ENCODE data around the gene NDUFB7. TPM values are rescaled to one million over a fixed set of nuclear protein-coding genes. Genes with fewer than 3 reads are reported as not detected.
"Not testable (repeated sequence)": the region's sequence is repeated elsewhere in the genome, so short reads cannot be mapped to it uniquely, and the experiment has no call there.

Gene NDUFB7
- total RNA-seq, 1 experiment from 2014 or later: 287 TPM

GRCh38 chr19:14558370-14559066 is 13.3 kb downstream of the NDUFB7 start:
- in situ Hi-C loops (cut with HindIII; ENCODE audit: low sequenced_read_pairs): no loop called here
- DNase-seq (ENCODE audit: low spot score): no peak

GRCh38 chr19:14556662-14557188 is 15.1 kb downstream of the NDUFB7 start:
- DNase-seq (ENCODE audit: low spot score): peak; percentile 87
- in situ Hi-C loops (cut with HindIII; ENCODE audit: low sequenced_read_pairs): no loop called here

GRCh38 chr19:14555918-14556661 is 15.8 kb downstream of the NDUFB7 start:
- DNase-seq (ENCODE audit: low spot score): no peak
- in situ Hi-C loops (cut with HindIII; ENCODE audit: low sequenced_read_pairs): no loop called here

- DNase-seq (ENCODE audit: low spot score): peak; percentile 96
Observed at GRCh38 chr19:14554382-14554812, 17.5 kb downstream of the NDUFB7 start.

GRCh38 chr19:14553939-14554243 is 18.0 kb downstream of the NDUFB7 start:
- in situ Hi-C loops (cut with HindIII; ENCODE audit: low sequenced_read_pairs): no loop called here
- no peak for DNase-seq (ENCODE audit: low spot score)

More at GRCh38 chr19:14554382-14554812, 17.5 kb downstream of the NDUFB7 start:
- in situ Hi-C loops (cut with HindIII; ENCODE audit: low sequenced_read_pairs): no loop called here

DNA sequence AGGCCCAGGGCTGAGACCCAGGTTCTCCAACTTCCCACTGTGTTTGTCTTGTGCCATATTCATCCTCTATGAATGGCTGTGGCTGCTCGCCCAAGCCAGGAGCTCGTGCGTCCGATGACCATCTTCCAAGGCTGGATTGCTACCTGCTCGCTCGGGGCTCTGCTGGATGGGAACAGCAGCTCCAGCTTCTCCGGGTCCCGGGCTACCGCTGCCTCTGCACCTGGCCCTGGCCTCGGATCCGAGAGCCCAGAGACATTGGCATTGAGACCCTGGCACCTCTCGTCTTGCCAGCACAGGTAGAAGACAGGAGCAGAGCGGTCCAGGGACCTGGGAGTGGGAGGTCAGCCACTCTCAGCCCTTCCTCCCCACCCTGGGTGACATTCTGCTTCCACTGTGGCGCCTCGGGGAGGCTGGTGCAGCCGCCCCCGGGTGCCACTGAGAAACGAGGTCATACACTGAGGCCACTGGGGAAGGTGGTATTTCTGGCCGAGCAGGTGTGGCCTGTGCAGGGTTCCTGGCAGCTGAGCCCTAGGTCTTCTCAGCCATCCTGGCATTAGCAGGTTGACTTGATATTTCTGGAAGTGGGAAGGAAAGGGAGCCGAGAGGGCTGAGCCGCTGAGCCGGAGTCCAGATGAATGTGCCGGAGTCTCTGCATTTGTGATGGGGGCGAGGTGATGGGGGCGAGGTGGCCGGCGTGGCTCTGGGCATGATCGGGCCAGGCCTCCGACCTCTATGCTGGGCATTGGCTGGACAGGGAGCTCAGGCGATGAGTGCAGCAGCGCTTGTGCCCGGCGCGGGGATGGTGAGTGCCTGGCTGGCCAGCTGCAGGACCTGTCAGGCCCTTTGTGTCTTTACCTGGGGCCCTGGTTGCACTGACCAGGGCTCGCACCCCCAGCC is 18.6 kb downstream of the NDUFB7 start:
- peak; percentile 90 for DNase-seq (ENCODE audit: low spot score)
- in situ Hi-C loops (cut with HindIII; ENCODE audit: low sequenced_read_pairs): no loop called here

DNA sequence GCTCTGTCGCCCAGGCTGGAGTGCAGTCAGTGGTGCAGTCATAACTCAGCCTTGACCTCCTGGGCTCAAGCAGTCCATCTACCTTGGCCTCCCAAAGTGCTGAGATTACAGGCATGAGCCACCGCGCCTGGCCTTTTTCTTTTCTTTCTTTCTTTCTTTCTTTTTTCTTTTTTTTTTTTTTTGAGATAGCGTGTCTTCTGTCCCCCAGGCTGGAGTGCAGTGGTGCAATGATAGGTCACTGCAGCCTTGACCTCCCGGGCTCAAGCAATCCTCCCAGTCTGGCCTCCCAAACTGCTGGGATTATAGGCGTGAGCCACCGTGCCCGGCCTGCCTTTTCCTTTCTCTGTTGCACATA is 19.9 kb downstream of the NDUFB7 start:
- DNase-seq (ENCODE audit: low spot score); in situ Hi-C loops (cut with HindIII; ENCODE audit: low sequenced_read_pairs): not testable (repeated sequence)

- in situ Hi-C loops (cut with HindIII; ENCODE audit: low sequenced_read_pairs): not testable (repeated sequence)
- peak; percentile 68 for DNase-seq (ENCODE audit: low spot score)
Observed at GRCh38 chr19:14551134-14552005, 20.5 kb downstream of the NDUFB7 start.

- peak; percentile 77 for DNase-seq (ENCODE audit: low spot score)
- in situ Hi-C loops (cut with HindIII; ENCODE audit: low sequenced_read_pairs): no loop called here
Observed at GRCh38 chr19:14550201-14550754, 21.6 kb downstream of the NDUFB7 start.

GRCh38 chr19:14545716-14546082 is 26.2 kb downstream of the NDUFB7 start:
- no peak for DNase-seq (ENCODE audit: low spot score)
- in situ Hi-C loops (cut with HindIII; ENCODE audit: low sequenced_read_pairs): no loop called here

GRCh38 chr19:14544977-14545715 is 26.7 kb downstream of the NDUFB7 start:
- in situ Hi-C loops (cut with HindIII; ENCODE audit: low sequenced_read_pairs): no loop called here
- DNase-seq (ENCODE audit: low spot score): peak; percentile 88

GRCh38 chr19:14544047-14544446 is 27.8 kb downstream of the NDUFB7 start:
- no peak for DNase-seq (ENCODE audit: low spot score)
- in situ Hi-C loops (cut with HindIII; ENCODE audit: low sequenced_read_pairs): no loop called here

DNA sequence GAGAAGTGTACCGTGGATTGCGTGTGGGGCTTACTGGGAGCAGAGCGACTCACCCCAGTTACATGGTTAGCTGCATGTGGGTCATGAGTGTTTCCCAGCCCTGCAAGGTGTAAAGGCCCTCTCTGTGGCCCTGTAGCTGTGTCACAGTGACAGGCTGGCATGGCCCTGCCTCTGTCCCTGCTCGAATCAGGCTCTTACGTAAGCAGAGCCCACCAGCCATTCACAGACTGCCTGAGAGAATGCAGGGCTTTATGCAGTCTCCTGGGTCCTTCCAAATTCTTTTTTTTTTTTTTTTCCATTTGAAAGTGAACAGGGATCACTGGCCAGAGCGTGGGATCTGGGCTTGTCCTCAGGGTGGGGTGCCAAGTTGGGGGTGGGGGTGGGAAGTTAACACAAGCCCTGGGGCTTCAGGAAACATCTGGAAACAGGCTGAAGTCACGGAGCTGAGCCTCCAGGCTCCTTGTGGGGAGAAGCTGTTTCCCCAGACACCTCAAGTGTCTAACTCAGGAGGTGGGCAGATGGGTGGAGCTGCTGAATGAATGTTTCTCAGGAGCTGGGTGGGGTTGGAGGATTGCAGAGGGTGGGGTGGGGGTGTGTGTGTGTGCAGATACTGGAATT is 29.0 kb downstream of the NDUFB7 start:
- DNase-seq (ENCODE audit: low spot score): no peak
- in situ Hi-C loops (cut with HindIII; ENCODE audit: low sequenced_read_pairs): no loop called here

DNA sequence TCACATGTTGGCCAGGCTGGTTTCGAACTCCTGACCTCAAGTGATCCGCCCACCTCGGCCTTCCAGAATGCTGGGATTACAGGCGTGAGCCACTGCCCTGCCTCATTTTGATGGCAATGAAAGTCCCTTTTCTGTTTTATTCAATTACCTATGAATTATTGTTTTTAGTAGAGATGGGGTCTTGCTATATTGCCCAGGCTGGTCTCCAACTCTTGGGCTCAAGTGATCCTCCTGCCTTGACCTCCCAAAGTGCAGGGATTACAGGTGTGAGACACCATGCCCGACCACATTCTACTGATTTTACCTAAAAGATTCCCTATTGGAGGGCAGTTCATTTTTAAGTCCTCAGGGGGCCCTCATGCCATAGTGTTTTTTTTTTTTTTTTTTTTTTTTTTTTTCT is 29.9 kb downstream of the NDUFB7 start:
- in situ Hi-C loops (cut with HindIII; ENCODE audit: low sequenced_read_pairs); DNase-seq (ENCODE audit: low spot score): not testable (repeated sequence)

GRCh38 chr19:14540741-14541525 is 30.9 kb downstream of the NDUFB7 start:
- DNase-seq (ENCODE audit: low spot score): peak; percentile 83
- in situ Hi-C loops (cut with HindIII; ENCODE audit: low sequenced_read_pairs): no loop called here

GRCh38 chr19:14536926-14537692 is 34.8 kb downstream of the NDUFB7 start:
- peak; percentile 51 for DNase-seq (ENCODE audit: low spot score)
- in situ Hi-C loops (cut with HindIII; ENCODE audit: low sequenced_read_pairs): no loop called here

All from G401 (cell line).